H1 (cell line): ENCODE data around the gene SLC4A8. TPM values are rescaled to one million over a fixed set of nuclear protein-coding genes. Genes with fewer than 3 reads are reported as not detected.
"Not testable (repeated sequence)": the region's sequence is repeated elsewhere in the genome, so short reads cannot be mapped to it uniquely, and the experiment has no call there.

Experiments used
- CTCF ChIA-PET: fragments of 300-600 bp; sonication (Branson Sonifier 250); formaldehyde crosslinking; loops from one replicate; lab custom pipeline; 2021; ENCODE audit not compliant: partially characterized antibody; lab: Charles Lee
- POLR2A ChIA-PET: fragments of 300-600 bp; sonication (Branson Sonifier 250); formaldehyde crosslinking; loops from one replicate; lab custom pipeline; 2021; ENCODE audit warnings: inconsistent platforms; ENCODE audit not compliant: partially characterized antibody; lab: Charles Lee
- DNase-seq, 2 experiments: peaks; one replicate each; pipeline versions ENCODE4 v3.0.0 to v3.0.0-alpha.2; 2010 to 2022; ENCODE audit warnings: low spot score in 2 of 2, low read depth in 1 of 2, mixed read lengths in 1 of 2
- FAIRE-seq: peaks from 2 replicates; lab custom pipeline; 2011; peaks lifted over from hg19 to GRCh38; lab: Jason Lieb, UNC
- H2AFZ ChIP-seq: 2 replicates; pipeline ENCODE4 v1.8.1; 2012; ENCODE audit warnings: low read length, inconsistent platforms
- H2AK5ac ChIP-seq: 2 replicates; pipeline ENCODE4 v1.6.1; 2013; ENCODE audit warnings: low read depth, low read length
- H2BK120ac ChIP-seq: replicated peaks from 2 replicates; pipeline ENCODE3; 2013; ENCODE audit warnings: low read depth, low read length, inconsistent platforms
- H2BK12ac ChIP-seq: 2 replicates; pipeline ENCODE4 v1.6.1; 2013; ENCODE audit warnings: low read depth, low read length
- H2BK15ac ChIP-seq: 2 replicates; pipeline ENCODE4 v1.6.1; 2013; ENCODE audit warnings: low read length
- H2BK20ac ChIP-seq: 2 replicates; pipeline ENCODE4 v1.6.1; 2013; ENCODE audit warnings: low read length
- H2BK5ac ChIP-seq: 2 replicates; pipeline ENCODE4 v1.6.1; 2013; ENCODE audit warnings: low read depth, low read length
- H3K14ac ChIP-seq: 2 replicates; pipeline ENCODE4 v1.6.1; 2013; ENCODE audit warnings: inconsistent platforms; ENCODE audit not compliant: insufficient read length
- H3K18ac ChIP-seq: 2 replicates; pipeline ENCODE4 v1.6.1; 2013; ENCODE audit warnings: low read length; ENCODE audit errors: extremely low read depth
- H3K23ac ChIP-seq: 2 replicates; pipeline ENCODE4 v1.6.1; 2013; ENCODE audit warnings: inconsistent platforms; ENCODE audit not compliant: insufficient read length
- H3K23me2 ChIP-seq: 2 replicates; pipeline ENCODE4 v1.6.1; 2013; ENCODE audit warnings: low read depth, low read length
- H3K27ac ChIP-seq: 2 replicates; pipeline ENCODE4 v1.6.1; 2011; ENCODE audit warnings: low read depth, low read length, inconsistent platforms
- H3K27me3 ChIP-seq, 4 experiments: replicated peaks in 1 of 4; 1 replicate in 1 of 4; 2 replicates in 3 of 4; pipeline versions ENCODE4 v1.6.1 to v1.8.1; 2011 to 2013; ENCODE audit warnings: low read length in 3 of 4, mild to moderate bottlenecking in 3 of 4, inconsistent platforms in 2 of 4, mixed read lengths in 2 of 4, moderate library complexity in 1 of 4; ENCODE audit not compliant: control insufficient read depth in 3 of 4, insufficient read depth in 3 of 4; ENCODE audit errors: extremely low read depth in 1 of 4
- H3K36me3 ChIP-seq, 4 experiments: 2 replicates each; pipeline versions ENCODE4 v1.6.1 to v1.8.1; 2011 to 2013; ENCODE audit warnings: mild to moderate bottlenecking in 4 of 4, low read length in 3 of 4, moderate library complexity in 2 of 4, control low read depth in 1 of 4, inconsistent platforms in 1 of 4; ENCODE audit not compliant: insufficient read depth in 4 of 4, control insufficient read depth in 2 of 4
- H3K4ac ChIP-seq: replicated peaks from 2 replicates; pipeline ENCODE3; 2013; ENCODE audit warnings: low read length, low read depth, mixed read lengths, inconsistent platforms; ENCODE audit not compliant: insufficient read length
- H3K4me1 ChIP-seq, 4 experiments: replicated peaks in 1 of 4; 1 replicate in 1 of 4; 2 replicates in 3 of 4; pipeline versions ENCODE4 v1.6.1 to v1.8.1; 2011 to 2013; ENCODE audit warnings: low read length in 3 of 4, inconsistent platforms in 2 of 4, mixed read lengths in 1 of 4; ENCODE audit not compliant: insufficient read depth in 4 of 4, control insufficient read depth in 3 of 4
- H3K4me2 ChIP-seq, 2 experiments: 2 replicates each; pipeline versions ENCODE4 v1.6.1 to v1.8.1; 2011 to 2013; ENCODE audit warnings: low read depth in 2 of 2, low read length in 2 of 2, control low read depth in 1 of 2, inconsistent platforms in 1 of 2, mild to moderate bottlenecking in 1 of 2; ENCODE audit not compliant: insufficient read depth in 1 of 2
- H3K4me3 ChIP-seq, 4 experiments: fragments of 200-600, 300-600 bp in 1 of 4; sonication (generic), shearing (Covaris generic), sonication (Bioruptor Twin) in 1 of 4; 2 replicates each; pipeline versions ENCODE4 v1.5.1 to v1.8.1; 2011 to 2016; ENCODE audit warnings: low read length in 4 of 4, low read depth in 3 of 4, control low read depth in 2 of 4, inconsistent platforms in 2 of 4, mild to moderate bottlenecking in 2 of 4, mixed read lengths in 1 of 4, moderate library complexity in 1 of 4; ENCODE audit not compliant: insufficient read depth in 2 of 4; ENCODE audit errors: extremely low read depth in 1 of 4
- H3K56ac ChIP-seq: replicated peaks from 2 replicates; pipeline ENCODE3; 2013; ENCODE audit warnings: low read depth, mild to moderate bottlenecking, mixed read lengths, low read length, inconsistent platforms; ENCODE audit not compliant: insufficient read length
- H3K79me1 ChIP-seq: 2 replicates; pipeline ENCODE4 v1.6.1; 2013; ENCODE audit warnings: low read depth, low read length, control low read depth
- H3K79me2 ChIP-seq, 2 experiments: 2 replicates each; pipeline versions ENCODE4 v1.6.1 to v1.8.1; 2012 to 2013; ENCODE audit warnings: low read length in 2 of 2, mild to moderate bottlenecking in 2 of 2, inconsistent platforms in 1 of 2; ENCODE audit not compliant: insufficient read depth in 2 of 2, control insufficient read depth in 1 of 2
- H3K9ac ChIP-seq, 4 experiments: replicated peaks in 1 of 4; 1 replicate in 1 of 4; 2 replicates in 3 of 4; pipeline versions ENCODE4 v1.6.1 to v1.8.1; 2011 to 2013; ENCODE audit warnings: low read depth in 3 of 4, low read length in 3 of 4, control low read depth in 2 of 4, mild to moderate bottlenecking in 2 of 4, moderate library complexity in 2 of 4, inconsistent platforms in 1 of 4; ENCODE audit errors: extremely low read depth in 1 of 4
- H3K9me3 ChIP-seq, 2 experiments: 2 replicates each; pipeline versions ENCODE4 v1.6.1 to v1.8.1; 2012 to 2013; ENCODE audit warnings: mild to moderate bottlenecking in 2 of 2, moderate library complexity in 2 of 2, control low read depth in 1 of 2, inconsistent platforms in 1 of 2, low read depth in 1 of 2, low read length in 1 of 2, mixed read lengths in 1 of 2; ENCODE audit not compliant: insufficient read depth in 2 of 2
- H4K20me1 ChIP-seq, 2 experiments: replicated peaks in 1 of 2; 2 replicates each; pipeline versions ENCODE3 to v1.8.1; 2011 to 2013; ENCODE audit warnings: inconsistent platforms in 2 of 2, low read length in 2 of 2, mild to moderate bottlenecking in 1 of 2; ENCODE audit not compliant: insufficient read depth in 2 of 2, control insufficient read depth in 1 of 2
- H4K5ac ChIP-seq: 2 replicates; pipeline ENCODE4 v1.6.1; 2013; ENCODE audit warnings: low read length, low read depth, mixed read lengths, inconsistent platforms; ENCODE audit not compliant: insufficient read length
- H4K8ac ChIP-seq: 2 replicates; pipeline ENCODE4 v1.8.0; 2013; ENCODE audit warnings: mild to moderate bottlenecking, moderate library complexity, low read length, inconsistent platforms; ENCODE audit not compliant: insufficient read depth; ENCODE audit errors: extremely low read depth
- H4K91ac ChIP-seq: replicated peaks from 2 replicates; pipeline ENCODE3; 2013; ENCODE audit warnings: low read length, mixed read lengths, inconsistent platforms; ENCODE audit not compliant: insufficient read length
- WGBS, 2 experiments: shearing (Covaris generic) in 1 of 2; methylation state at CpG; one replicate each; pipeline versions ENCODE4 v1.1.6 to v1.1.7; 2013 to 2015; ENCODE audit warnings: low lambda C conversion rate in 2 of 2, mixed read lengths in 2 of 2, inconsistent platforms in 1 of 2, low coverage in 1 of 2, missing lambda C conversion rate in 1 of 2; ENCODE audit not compliant: insufficient replicate concordance in 2 of 2, insufficient coverage in 1 of 2, insufficient read length in 1 of 2; ENCODE audit errors: extremely low coverage in 1 of 2, missing lambda C conversion rate in 1 of 2; 5-methylcytosine and 5-hydroxymethylcytosine counted together
- polyA plus RNA-seq, 7 experiments: library from polyadenylated mRNA; depleted of rRNA in 3 of 7; stranded (reverse) in 5 of 7; unstranded in 2 of 7; fragments of >200 nt in 5 of 7; fragments of 200-250 nt in 2 of 7; gene quantifications; 1 replicate in 5 of 7; 2 replicates in 1 of 7; 4 replicates in 1 of 7; pipeline versions ENCODE4 v1.2.1 to v1.2.3, GENCODE V29; 2011 to 2013; ENCODE audit warnings: missing spikeins in 2 of 7, mixed read lengths in 2 of 7
- total RNA-seq: library from RNA; stranded (reverse); fragmentation: NEBNext Ultra II Directional; extraction: Animal tissue kit (Norgen Biotek cat#: 25700); gene quantifications from 2 replicates; pipeline ENCODE4 v1.2.1, GENCODE V29; 2021

Gene SLC4A8
- total and polyA plus RNA-seq, 2 of the 8 experiments (the other 6 are each of a cell fraction or from before 2014, with no cell fraction given), result 11.2 to 13.4 TPM

DNA sequence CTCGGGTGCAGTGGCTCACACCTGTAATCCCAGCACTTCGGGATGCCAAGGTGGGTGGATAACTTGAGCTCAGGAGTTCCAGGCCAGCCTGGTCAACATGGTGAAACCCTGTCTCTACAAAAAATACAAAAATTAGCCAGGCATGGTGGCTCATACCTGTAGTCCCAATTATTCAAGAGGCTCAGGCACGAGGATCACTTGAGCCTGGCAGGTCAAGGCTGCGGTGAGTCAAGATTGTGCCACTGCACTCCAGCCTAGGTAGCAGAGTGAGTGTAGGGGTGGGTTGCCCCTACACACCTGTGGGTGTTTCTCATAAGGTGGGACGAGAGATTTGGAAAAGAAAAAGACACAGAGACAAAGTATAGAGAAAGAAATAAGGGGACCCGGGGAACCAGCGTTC lies 29.4 kb downstream of the SLC4A8 start:
- DNase-seq, H4K91ac ChIP-seq, H2BK20ac ChIP-seq, H3K27ac ChIP-seq, H2AK5ac ChIP-seq, H2BK12ac ChIP-seq, H3K4me3 ChIP-seq, H3K23me2 ChIP-seq, H3K4ac ChIP-seq, H4K20me1 ChIP-seq, H4K8ac ChIP-seq, H3K27me3 ChIP-seq, H3K9ac ChIP-seq, H4K5ac ChIP-seq, POLR2A ChIA-PET, H2BK120ac ChIP-seq, H3K79me1 ChIP-seq, H3K4me2 ChIP-seq, H3K79me2 ChIP-seq, FAIRE-seq, H2BK15ac ChIP-seq, H3K9me3 ChIP-seq, H3K23ac ChIP-seq, H3K56ac ChIP-seq, H2AFZ ChIP-seq, H3K14ac ChIP-seq: not testable (repeated sequence)
- CTCF ChIA-PET, result interaction anchor here (2.0 kb wide), 1 partner anchor 33 kb away, joined by 6 read pairs; no protein-coding TSS in a partner anchor
- Histone ChIP-seq H3K18ac (peak overlapping the region; percentile 53; the same call in 1 of the 2 replicates), H3K4me1 (peaks cover 0 to 13% (median 1%) of the 10 kb centered on the region in 4 experiments; a peak in 4 of 7 replicates), H3K36me3 (peaks cover 0 to 21% (median 3%) of the 10 kb centered on the region in 4 experiments; a peak in 3 of 8 replicates), H2BK5ac (peak overlapping the region; percentile 47; the same call in 1 of the 2 replicates)
- 92% methylated on average over 7 of the region's 7 CpGs; no CpG with 5 or more reads in 1 of the 2 experiments for WGBS, 2 experiments

- H2BK20ac ChIP-seq, H4K5ac ChIP-seq, H2BK15ac ChIP-seq, H3K18ac ChIP-seq, H2BK120ac ChIP-seq, H3K79me2 ChIP-seq, H2AK5ac ChIP-seq, FAIRE-seq, H2AFZ ChIP-seq, H4K91ac ChIP-seq, H3K79me1 ChIP-seq, H2BK5ac ChIP-seq, H3K4me2 ChIP-seq, H3K27ac ChIP-seq, CTCF ChIA-PET, H3K4ac ChIP-seq, DNase-seq, H4K8ac ChIP-seq, H3K23ac ChIP-seq, H3K27me3 ChIP-seq, H3K4me3 ChIP-seq, POLR2A ChIA-PET, H3K56ac ChIP-seq, H3K14ac ChIP-seq, H3K23me2 ChIP-seq, H3K9me3 ChIP-seq, H2BK12ac ChIP-seq, H3K9ac ChIP-seq, H4K20me1 ChIP-seq: not testable (repeated sequence)
- Histone ChIP-seq H3K36me3 (peaks cover 0 to 21% (median 3%) of the 10 kb centered on the region in 4 experiments; a peak in 3 of 8 replicates), H3K4me1 (peaks cover 0 to 13% (median 0%) of the 10 kb centered on the region in 4 experiments; a peak in 2 of 7 replicates)
- 89% methylated on average over 3 of the region's 6 CpGs; no CpG with 5 or more reads in 1 of the 2 experiments for WGBS, 2 experiments
Measured at GRCh38 chr12:51455050-51455449, 30.4 kb downstream of the SLC4A8 start.
